HS-27A (cell line): ENCODE measurements around the gene ATP11A.

Experiments
- DNase-seq: peaks from one replicate; pipeline ENCODE4 v3.0.0-alpha.2; 2012; ENCODE audit warnings: low read depth, missing footprints

ATP11A gene

DNA sequence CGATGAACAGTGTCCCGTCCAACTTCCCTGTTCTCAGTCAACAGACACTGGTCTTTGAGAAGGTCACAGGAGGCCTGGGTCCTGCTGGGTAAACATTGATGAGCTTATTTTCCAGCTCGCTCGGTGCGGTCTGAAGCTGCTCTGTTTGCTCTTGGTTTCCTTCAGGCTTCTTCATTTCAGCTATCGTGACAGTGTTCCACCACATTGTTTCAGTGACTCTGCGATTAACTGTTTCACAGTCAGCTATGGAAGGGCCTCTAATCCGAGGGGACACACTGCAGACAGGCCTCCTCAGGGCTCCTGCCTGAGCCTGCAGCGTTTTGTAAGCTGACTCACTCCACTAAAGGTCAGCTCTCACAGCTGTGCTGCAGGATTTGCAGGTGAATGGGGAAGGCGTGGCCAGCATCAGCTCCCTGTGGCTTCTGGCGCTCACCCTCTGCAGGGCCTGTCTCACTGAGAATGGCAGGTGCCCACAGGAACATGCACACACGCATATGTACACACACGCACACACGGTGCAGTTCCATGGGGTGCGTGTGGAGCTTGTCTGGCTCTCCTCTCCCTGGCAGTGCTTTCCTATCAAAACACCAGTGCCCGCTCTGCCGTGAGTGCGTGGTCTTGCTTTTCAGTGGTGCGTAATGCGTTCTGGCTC is 216.3 kb downstream of the ATP11A start:
- no peak for DNase-seq

DNA sequence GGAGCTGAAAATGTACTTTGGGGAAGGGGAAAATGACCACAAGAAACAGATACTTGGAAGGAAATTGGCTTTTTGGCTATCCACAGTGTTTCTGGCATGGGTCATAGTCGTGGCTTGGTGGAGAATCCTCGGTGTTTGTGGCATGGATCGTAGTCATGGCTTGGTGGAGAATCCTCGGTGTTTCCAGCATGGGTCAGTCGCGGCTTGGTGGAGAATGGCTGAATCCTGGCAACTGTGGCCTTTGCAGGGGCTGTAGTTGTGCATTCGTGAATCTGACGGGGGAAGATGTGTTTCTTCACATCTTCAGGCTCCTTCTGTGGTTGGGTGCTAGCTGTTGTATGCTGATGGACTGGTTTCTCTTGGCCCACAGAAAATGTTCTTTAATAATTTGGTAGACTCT is 217.4 kb downstream of the ATP11A start:
- no peak for DNase-seq

DNA sequence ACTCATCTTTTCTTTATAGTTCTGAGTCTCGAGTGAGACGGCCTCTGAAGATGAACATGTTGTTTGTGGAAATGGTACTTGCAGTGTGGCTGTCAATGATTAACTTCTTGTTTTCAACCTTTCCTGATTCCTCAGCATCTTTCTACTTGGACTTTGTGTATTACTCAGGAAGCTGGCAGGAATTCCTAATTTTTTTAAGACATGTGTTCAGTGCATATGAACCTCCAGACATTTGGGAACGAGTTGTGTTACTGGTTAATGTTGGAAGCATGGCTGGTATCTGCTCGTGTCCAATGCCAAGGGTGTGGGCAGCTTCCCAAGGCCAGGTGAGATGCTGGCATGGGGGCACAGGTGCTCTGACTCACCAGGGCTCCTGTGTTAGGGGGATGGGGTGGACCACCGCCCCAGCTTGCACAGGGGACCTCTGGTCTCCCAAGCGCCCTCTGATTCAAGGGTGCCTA is 218.1 kb downstream of the ATP11A start:
- DNase-seq: no peak

DNA sequence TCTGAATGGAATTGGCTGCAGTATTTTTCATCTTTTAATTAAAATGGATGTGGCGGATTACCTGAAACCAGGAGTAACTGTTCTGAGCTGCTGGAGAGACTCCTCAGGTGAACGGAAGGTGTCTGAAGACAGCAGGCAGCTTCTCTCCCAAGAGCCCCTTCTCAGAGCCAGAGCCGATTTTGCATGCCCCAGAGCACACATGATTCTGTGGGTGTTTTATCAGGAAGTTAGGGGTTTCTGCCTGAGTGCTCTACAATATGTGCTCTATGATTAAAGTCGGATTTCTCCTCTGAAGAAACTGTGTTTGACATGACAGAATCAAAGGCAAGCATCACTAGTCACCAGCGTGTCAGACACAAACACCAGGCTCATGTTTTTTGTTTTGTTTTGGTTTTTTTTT is 218.5 kb downstream of the ATP11A start:
- no peak for DNase-seq

DNA sequence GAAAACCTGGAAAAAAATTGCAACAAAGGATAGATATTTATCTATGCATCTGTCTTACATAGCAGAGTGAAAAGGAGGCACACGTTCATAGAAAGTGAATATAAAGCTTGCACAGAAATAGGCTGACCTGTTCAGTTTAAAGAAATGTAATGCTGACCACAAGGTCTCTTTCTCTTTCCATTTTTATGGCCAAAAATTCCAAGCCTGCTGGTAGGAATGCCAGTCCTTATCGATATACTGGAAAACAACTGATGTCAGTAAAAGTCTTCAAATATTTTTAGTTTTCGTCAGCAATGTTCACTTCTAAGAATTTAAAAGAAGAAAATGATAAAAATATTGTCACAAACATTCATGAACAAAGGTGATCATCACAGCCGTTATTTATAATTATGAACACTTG is 220.2 kb downstream of the ATP11A start:
- no peak for DNase-seq

DNA sequence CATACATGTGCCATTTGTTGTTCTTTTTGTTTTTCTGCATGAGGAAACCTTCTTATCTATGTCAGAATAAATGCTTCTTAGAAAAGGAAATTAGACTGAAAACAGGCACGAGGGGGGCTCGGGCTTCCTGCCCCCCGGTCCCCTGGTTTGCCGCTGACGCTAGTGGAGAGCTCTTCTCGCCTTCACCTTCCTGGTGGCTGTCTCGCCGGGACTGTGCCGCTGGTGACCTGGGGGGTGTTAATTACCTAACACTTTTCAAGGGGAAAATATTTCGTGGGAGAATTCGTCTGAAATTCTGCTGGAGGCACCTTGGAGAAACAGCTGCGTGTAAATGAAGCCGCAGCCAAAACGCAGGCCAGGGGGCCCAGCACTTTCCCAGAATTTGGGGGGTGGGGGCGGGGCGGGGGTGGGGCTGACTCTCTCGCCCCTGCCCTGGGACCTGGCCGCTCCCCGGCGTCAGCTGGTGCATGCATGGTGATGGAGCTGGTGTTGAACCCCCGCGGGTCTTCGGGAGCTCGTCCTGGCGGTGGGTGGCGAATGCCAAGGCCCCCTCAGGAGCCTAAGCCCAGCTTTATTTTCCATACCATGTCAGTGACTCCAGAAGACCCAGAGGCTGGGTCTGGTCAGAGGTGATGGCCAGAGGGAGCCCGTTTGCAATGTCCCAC is 220.9 kb downstream of the ATP11A start:
- DNase-seq: no peak

DNA sequence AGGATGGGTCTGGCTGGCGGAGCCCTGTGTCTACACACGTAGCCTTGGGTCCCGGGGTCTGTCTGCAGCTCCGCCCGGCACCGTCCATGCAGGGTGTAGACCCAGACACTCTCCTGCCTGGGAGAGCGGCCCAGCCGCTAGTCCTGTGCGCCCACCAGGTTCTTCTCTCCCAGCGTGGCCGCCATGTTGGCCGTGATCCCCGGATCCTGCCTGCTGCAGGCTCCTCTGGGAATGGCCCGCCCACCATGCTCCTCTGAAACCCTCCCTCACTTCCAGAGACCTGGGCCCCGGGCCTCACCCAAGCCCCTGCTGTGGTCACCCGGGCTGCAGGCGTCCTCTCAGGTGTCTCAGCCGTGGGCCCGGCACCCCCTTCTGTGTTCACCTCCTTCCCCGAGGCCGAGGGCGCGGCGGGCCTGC is 221.5 kb downstream of the ATP11A start:
- no peak for DNase-seq

DNA sequence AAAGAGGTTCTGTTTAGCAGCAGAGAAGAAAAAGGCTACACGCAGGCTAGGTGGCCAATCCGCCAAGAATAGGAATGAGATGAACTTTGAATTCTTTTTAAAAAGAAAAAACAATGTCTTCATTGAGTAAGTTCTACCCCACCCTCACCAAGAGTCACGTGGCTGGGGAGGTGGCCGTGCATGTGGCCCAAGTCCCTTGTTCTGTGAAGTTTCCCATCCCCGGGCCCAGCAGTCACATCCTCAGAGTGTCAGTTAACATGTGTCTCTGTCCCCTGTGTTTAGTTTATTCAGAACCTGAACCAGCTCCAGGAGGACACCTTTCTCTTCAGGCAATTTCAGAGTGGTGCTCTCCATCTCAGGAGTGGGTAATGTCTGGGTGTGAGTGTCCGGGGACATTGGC is 222.0 kb downstream of the ATP11A start:
- no peak for DNase-seq

DNA sequence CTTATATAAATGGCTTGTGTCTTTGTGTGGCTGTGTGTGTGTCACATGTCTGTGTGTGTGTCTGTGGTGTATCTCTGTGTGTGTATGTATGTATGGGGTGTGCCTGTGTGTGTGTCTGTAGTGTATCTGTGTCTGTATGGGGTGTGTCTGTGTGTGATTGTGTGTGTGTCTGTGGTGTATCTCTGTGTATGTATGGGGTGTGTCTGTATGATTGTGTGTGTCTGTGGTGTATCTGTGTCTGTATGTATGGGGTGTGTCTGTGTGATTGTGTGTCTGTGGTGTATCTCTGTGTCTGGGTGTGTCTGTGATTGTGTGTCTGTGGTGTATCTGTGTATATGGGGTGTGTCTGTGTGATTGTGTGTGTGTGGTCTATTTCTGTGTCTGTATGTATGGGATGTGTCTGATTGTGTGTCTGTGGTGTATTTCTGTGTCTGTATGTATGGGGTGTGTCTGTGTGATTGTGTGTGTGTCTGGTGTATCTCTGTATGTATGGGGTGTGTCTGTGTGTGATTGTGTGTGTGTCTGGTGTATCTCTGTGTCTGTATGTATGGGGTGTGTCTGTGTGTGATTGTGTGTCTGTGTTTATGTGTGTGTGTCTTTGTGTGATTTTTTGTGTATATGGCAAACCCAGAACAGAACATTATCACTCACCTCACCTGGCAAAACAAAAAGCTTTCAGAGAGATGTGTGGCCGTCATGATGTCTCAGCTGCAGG is 223.0 kb downstream of the ATP11A start:
- DNase-seq: no peak

DNA sequence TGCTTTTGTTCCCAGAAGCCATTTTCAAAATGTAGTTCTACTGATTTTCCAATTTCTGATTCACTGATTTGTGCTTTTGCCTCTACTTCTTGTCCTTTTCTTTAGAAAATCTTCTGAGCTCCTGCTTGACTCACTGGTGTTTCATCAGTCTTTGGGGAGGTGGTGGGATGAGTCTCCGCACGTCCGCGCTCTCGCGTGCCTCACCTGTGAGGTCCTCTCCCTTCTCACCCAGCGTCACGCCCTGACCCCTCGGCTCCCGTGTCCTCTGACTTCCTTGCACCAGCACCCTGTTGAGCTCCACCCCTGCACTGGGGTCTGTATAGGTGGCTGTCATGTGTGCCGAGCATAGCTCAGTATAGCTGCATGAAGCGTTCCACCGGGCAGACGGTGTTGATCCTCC is 226.5 kb downstream of the ATP11A start:
- no peak for DNase-seq

DNA sequence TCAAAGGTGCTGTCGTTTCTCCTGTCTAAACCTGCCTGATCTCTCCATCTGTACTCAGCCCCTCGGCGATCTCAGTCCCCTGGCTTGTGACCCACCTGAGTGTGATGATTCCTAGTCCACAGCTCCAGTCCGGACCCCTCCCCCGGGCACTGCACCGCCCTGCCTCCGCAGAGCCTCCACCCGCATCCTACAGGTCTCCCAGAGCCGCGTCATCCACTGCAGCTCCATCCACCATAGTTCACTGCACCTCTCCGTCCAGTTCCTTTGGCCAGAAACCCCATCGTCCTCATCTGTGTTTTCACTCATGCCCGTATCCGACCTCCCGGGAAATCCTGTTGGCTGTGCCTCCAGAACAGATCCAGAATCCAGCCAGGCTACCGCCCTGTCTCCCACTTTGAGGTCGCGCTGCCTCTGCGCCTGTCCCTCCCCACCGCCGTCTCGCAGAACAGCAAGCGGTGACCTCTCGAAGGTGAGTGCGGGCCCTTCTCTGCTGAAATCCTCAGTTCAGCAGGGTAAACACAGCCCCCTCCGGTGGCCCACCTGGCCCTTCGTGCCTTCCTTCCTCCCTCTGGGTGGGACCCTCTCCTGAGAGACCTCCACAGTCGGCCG is 227.3 kb downstream of the ATP11A start:
- no peak for DNase-seq

DNA sequence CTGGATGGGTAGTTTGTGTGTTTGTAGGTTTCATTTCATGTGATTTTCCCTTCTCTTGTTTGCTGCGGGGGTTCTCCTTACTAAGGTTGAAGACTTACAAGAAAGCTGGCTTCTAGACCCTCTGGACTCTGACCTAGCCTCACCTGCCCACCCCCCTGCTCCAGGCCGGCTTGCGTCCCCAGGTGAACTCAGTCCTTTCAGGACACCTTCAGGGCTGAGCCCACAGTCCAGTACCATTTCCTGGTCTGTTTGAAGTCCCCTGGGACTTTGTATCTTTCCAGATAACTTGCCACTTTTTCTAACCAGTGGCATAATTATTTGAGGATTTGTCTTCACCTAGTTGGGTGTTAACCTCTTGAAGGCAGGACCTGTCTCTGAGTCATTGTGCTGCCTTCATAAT is 227.9 kb downstream of the ATP11A start:
- DNase-seq: no peak

DNA sequence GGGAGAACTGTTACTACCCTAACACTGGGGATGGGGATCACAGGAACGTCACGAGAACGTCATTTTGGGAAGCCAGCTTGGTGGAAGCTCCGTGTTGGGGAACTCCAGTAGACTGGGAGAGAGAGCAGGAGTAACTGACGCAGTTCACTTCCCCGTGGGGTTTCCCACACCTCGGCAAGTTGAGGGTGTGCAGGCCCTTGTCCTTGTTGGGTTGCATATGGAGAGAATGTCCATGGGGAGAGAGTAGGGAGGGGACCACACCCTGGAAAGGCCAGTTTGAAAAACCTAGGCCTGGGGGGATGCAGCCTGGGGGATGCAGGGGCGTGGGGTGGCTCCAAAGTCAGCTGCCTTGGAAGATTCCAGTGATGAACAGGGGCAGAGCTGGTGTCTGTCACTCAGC is 228.4 kb downstream of the ATP11A start:
- no peak for DNase-seq

DNA sequence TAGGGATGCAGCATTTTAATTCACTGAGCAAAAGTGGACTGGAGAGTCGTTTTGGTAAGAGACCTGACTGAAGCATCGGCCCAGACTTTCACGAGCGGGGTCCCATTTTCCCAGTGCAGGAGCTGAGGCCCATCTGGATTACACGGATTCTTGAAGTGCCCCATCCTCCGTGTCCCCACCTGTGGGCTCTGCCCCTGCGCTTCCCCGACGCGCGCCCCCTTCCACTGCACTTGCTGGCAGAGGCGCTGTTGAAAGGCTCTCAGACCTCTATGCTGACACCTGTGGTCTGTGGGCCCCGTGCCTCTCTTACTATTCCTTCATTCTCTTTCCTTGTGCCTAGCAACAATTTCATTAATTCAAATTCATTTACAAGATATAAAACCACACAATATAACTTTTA is 228.9 kb downstream of the ATP11A start:
- DNase-seq: no peak

DNA sequence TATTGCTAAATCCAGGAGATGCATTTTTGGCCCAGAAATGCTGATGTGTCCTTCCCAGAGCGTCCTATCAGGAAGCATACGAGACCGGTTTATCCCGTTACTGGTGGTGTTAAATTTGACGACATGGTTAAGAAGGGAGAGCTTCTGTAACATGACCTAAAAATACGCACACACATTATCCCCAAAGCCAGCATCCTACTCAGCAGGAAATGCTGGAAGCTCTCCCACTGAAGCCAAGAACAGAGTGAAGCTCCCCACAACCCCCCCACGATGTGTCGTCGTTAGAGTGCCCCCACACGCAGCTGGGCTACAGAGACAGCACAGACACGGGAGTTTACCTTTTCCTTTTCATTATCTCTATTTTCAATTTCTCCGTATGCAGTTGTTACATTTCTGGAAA is 234.1 kb downstream of the ATP11A start:
- DNase-seq: no peak

DNA sequence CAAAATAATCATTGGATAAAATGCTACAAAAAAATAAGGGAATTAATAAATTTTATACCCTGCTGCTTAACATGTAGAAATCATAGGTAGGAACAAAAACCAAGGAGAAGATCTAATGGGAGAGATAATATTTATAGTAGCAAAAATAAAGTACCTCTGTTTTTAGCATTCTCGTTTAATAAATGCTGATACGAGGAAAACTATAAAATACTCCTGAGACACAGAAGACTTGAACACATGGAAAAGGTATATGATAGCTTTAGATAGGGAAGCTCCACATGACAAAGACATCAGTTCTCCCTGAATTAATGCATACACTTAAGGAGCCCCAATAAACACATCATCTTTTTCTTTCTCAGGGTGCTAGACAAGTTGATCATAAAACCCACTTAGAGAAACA is 234.5 kb downstream of the ATP11A start:
- DNase-seq: no peak

DNA sequence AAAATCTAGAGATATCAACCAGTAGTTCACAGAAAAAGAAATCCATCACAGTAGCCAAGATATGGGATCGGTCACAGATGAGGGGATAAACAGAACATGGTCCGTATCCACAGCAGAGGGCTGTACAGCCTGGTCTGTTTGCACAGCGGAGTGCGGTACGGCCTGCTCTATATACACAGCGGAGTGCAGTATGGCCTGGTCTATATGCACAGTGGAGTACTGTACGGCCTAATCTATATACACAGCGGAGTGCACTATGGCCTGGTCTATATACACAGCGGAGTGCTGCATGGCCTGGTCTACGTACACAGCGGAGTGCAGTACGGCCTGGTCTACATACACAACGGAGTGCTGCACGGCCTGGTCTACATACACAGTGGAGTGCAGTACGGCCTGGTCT is 236.2 kb downstream of the ATP11A start:
- DNase-seq: no peak

DNA sequence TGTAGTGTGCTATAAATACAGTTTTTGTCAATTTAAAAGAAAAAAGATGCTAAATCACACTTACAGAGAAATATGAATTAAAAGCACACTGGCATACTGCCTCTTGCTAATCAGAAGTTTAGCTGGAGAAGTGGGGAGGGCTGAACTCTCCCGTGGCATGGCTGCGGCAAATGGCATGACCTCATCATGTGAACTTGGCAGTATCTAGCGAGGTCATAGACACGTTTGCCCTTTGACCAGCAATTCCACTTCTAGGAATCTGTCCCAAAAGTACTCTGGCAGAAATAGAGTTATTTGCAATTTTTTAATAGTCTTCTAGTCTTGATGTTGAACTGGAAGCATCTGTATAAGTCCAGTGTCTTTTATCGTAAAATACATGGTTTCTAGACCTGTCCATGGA is 237.2 kb downstream of the ATP11A start:
- DNase-seq: no peak

DNA sequence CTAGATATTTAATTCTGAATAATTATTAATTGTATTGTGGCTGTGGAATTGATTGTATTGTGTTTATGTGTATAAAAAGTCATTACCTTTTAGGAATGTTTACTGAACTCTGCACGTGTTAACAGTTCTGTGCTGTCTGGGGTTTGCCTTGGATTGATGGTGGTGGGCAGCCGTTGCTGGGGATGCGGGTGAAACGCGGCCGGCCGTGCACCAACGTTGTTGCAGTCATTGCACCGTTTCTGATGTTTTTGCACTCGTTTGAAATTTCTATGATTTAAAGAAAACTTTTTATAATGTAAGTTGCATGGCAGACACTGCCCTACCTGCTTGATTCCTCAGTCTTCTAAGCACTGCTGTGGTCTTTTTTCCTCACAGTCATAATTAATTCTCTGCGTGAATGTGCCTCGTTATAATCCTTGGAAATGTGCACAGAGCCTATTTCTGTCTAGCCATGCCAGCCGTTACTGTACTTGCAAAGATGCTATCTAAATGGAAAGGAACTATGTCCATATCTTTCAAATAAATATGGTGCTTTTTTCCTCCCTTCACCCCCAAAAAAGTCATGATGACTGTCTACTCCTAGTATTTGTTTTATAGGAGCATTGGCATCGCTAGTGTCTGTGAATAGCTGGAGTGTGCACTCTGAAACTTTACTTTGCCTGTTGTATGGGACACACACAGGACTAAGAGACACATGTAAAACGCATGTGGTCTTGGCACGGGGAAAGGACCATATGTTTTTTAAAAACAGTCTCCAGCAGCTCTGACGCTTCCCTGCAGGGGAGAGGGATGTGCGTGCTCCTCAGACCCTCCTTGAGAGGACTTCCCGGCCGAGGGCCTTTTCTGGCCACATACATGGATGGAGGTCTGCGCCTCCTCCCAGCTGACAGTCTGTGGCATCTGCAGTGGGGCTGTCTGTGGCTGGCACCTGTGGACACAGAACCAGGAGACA is 238.5 kb downstream of the ATP11A start:
- DNase-seq: no peak

DNA sequence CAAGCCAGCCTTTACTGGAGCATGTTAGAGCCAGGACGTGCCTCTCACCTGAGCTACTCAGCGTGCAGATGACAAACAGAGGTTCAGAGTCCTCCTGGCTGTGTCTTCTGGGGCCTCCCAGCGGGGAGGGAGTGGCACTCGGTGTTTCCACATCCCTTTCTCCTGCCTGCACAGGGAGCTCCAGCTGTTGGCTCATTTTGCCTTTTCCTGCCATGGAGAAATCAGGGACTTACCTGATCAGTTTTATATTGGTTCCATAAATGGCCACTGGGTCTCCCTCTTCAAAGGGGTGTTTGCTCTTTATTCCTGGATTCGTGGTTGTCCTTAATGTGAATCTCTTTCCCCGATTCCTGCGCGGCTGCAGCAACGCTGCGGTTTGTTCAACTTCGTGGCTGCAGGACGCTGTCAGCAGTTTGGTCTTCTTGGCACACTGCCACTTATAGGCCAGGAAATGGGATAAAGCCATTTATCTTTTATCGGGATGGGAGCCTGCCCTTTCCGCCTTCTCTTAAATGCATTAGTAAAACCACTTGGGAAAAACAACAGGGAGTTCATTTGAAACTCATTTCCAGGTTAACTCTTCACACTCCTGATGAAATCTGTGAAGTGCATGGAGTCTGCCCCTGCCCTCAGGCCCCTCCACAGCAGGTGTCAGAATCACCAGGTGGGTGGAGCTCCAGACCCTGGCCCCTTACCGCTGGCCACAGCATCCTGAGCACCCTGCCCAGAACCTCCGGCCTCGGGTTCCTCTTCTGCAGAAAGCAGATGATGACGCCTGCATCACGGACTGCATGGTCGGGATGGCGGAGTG is 239.3 kb downstream of the ATP11A start:
- DNase-seq: no peak

DNA sequence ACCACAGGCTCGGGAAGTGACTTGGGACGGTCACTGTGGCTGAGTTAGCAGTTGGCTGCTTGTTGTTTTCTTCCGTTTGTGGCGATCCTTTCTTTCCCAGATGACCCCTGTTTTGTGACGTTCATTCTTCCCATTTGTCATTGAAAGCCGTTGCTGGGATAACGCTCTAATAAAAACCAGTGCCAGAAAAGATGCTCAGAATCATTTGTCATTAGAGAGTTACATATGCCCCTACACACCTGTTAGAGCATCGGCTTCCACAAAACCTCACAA is 239.9 kb downstream of the ATP11A start:
- no peak for DNase-seq
